Measurements from ENCODE around the gene PRC1.

PRC1 gene

GRCh38 chr15:90967206-90967605, 27.1 kb downstream of the PRC1 start:
- H3K4me3 ChIP-seq (ENCODE audit: low read depth in 1 of 2, low read length in 1 of 2), result no peak overlapping the region
- H3K27me3 ChIP-seq, result no peaks in the 10 kb centered on the region
- H3K9me3 ChIP-seq, result no peaks in the 10 kb centered on the region
- H3K36me3 ChIP-seq, result peaks cover 57% of the 10 kb centered on the region
- no peak overlapping the region for H3K27ac ChIP-seq
- TF ChIP-seq CTCF (IDR thresholded peaks at IDR 0.05), result no peak
- no peaks in the 10 kb centered on the region for H3K4me1 ChIP-seq (ENCODE audit: control insufficient read depth in 1 of 2, insufficient read depth in 1 of 2, low read depth in 1 of 2, low read length in 1 of 2)

DNA sequence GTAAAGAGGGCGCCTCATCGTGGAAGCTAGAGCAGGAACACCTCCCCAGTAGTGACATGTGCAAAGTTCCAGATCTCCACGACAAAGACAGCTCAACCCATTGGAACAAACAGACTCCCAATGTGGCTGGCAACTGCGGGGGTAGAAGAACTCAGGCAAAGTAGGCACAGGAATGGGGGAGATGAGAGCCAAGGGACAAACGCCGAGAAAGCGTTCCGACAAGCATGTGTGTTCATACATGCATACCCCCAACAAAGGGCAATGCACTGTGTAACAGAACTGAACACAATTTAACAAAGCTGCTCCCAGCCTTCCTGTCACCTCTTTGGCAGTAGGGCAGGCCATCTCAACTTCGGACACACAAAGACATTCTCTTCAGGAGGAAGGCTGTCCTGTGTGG, 28.1 kb downstream of the PRC1 start:
- H3K27ac ChIP-seq, result no peak overlapping the region
- H3K4me3 ChIP-seq (ENCODE audit: low read depth in 1 of 2, low read length in 1 of 2), result no peak overlapping the region
- H3K36me3 ChIP-seq, result peaks cover 65% of the 10 kb centered on the region
- H3K27me3 ChIP-seq, result no peaks in the 10 kb centered on the region
- TF ChIP-seq CTCF (IDR thresholded peaks at IDR 0.05), result no peak
- no peaks in the 10 kb centered on the region for H3K4me1 ChIP-seq (ENCODE audit: control insufficient read depth in 1 of 2, insufficient read depth in 1 of 2, low read depth in 1 of 2, low read length in 1 of 2)
- no peaks in the 10 kb centered on the region for H3K9me3 ChIP-seq

DNA sequence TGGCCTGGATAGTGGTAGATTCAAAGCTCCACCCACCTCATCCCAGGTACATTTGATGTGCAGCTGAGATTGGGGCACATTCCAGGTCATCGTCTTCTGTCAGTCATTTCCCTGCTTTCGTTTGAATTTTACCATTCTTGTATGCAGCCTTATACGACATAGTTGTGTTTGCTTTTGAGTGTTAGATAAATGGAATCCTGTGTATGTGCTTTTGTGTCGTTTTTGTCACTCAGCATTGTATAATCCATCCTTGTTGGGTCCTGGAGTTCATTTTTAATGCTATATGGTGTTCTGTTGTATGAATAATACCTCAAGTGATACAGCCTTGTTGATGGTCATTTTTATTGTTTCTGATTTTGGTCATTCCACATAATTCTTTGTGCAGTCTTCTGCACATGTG, 32.3 kb downstream of the PRC1 start:
- peaks cover 0 to 4% of the 10 kb centered on the region in 2 experiments for H3K4me1 ChIP-seq (ENCODE audit: control insufficient read depth in 1 of 2, insufficient read depth in 1 of 2, low read depth in 1 of 2, low read length in 1 of 2)
- no peak for TF ChIP-seq CTCF (IDR thresholded peaks at IDR 0.05)
- H3K36me3 ChIP-seq, result peaks cover 43% of the 10 kb centered on the region

GRCh38 chr15:90960298-90961091, 33.8 kb downstream of the PRC1 start:
- H3K4me1 ChIP-seq (ENCODE audit: control insufficient read depth in 1 of 2, insufficient read depth in 1 of 2, low read depth in 1 of 2, low read length in 1 of 2), result peaks cover 10 to 20% of the 10 kb centered on the region in 2 experiments
- no peak for TF ChIP-seq CTCF (IDR thresholded peaks at IDR 0.05)
- H3K36me3 ChIP-seq, result peaks cover 30% of the 10 kb centered on the region
- no peak overlapping the region for H3K4me3 ChIP-seq (ENCODE audit: low read depth in 1 of 2, low read length in 1 of 2)
- no peak overlapping the region for H3K27ac ChIP-seq
- H3K27me3 ChIP-seq, result no peaks in the 10 kb centered on the region
- H3K9me3 ChIP-seq, result no peaks in the 10 kb centered on the region

More for the DNA sequence above, 32.3 kb downstream of the PRC1 start:
- H3K27ac ChIP-seq, result no peak overlapping the region
- no peak overlapping the region for H3K4me3 ChIP-seq (ENCODE audit: low read depth in 1 of 2, low read length in 1 of 2)
- no peaks in the 10 kb centered on the region for H3K9me3 ChIP-seq
- H3K27me3 ChIP-seq, result no peaks in the 10 kb centered on the region

GRCh38 chr15:90959894-90960293, 34.4 kb downstream of the PRC1 start:
- H3K27ac ChIP-seq, result no peak overlapping the region
- H3K36me3 ChIP-seq, result peaks cover 27% of the 10 kb centered on the region
- H3K27me3 ChIP-seq, result no peaks in the 10 kb centered on the region
- no peak for TF ChIP-seq CTCF (IDR thresholded peaks at IDR 0.05)
- H3K9me3 ChIP-seq, result no peaks in the 10 kb centered on the region
- no peak overlapping the region for H3K4me3 ChIP-seq (ENCODE audit: low read depth in 1 of 2, low read length in 1 of 2)
- peaks cover 16 to 24% of the 10 kb centered on the region in 2 experiments for H3K4me1 ChIP-seq (ENCODE audit: control insufficient read depth in 1 of 2, insufficient read depth in 1 of 2, low read depth in 1 of 2, low read length in 1 of 2)

Measured in neutrophil (primary cell).